Osteocyte (in vitro differentiated cells): ENCODE data around the gene SRGAP3. TPM values are rescaled to one million over a fixed set of nuclear protein-coding genes. Genes with fewer than 3 reads are reported as not detected.

ENCODE experiments used
- DNase-seq: peaks from one replicate; pipeline ENCODE4 v3.0.0; 2021; ENCODE audit warnings: mixed read lengths; ENCODE audit not compliant: unreplicated experiment; ENCODE audit errors: extremely low spot score
- H3K27ac Mint-ChIP-seq: one replicate; pipeline ENCODE4 v1.8.0; 2021; ENCODE audit warnings: mild to moderate bottlenecking, mixed read lengths; ENCODE audit not compliant: unreplicated experiment
- H3K27me3 Mint-ChIP-seq: one replicate; pipeline ENCODE4 v1.8.0; 2021; ENCODE audit warnings: mixed read lengths; ENCODE audit not compliant: unreplicated experiment
- H3K36me3 Mint-ChIP-seq: one replicate; pipeline ENCODE4 v1.8.0; 2021; ENCODE audit warnings: mixed read lengths; ENCODE audit not compliant: unreplicated experiment
- H3K4me1 Mint-ChIP-seq: one replicate; pipeline ENCODE4 v1.8.0; 2021; ENCODE audit warnings: mixed read lengths; ENCODE audit not compliant: unreplicated experiment
- H3K4me3 Mint-ChIP-seq: one replicate; pipeline ENCODE4 v1.8.0; 2021; ENCODE audit warnings: mild to moderate bottlenecking, moderate library complexity, mixed read lengths; ENCODE audit not compliant: unreplicated experiment
- H3K9me3 Mint-ChIP-seq: one replicate; pipeline ENCODE4 v1.8.0; 2021; ENCODE audit warnings: mixed read lengths; ENCODE audit not compliant: unreplicated experiment
- total RNA-seq: library from RNA; stranded (reverse); gene quantifications from 2 replicates; pipeline ENCODE4 v1.2.1, GENCODE V29; 2021
- TF ChIP-seq, protein P1 (sequence below): fragments of 200-600 bp; sonication (generic); IDR thresholded peaks from 2 replicates; pipeline ENCODE4 v1.5.0; 2021; ENCODE audit warnings: antibody characterized with exemption, mild to moderate bottlenecking, moderate library complexity

SRGAP3 gene
- total RNA-seq, 1 donor from 2014 or later: 2.6 TPM

DNA sequence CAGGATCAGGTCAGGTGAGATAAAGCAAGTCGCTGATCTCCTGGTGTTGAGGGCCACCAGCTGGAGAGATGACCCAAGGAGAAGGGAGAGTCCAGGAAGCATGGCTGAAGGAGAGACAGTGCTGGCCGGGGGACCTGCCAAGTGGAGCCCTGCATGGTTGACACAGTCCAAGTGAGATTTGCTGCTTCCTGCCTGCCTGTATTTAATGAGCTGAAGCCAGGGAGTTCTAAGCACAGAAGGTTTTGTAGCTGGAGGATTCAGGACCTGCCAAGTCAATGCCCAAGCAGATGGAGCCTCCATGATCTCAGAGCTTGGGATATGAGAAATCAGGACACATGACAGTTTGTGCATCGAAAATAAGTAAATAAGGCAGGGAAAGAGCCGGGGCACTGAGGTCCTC is 125.6 kb downstream of the SRGAP3 start:
- H3K4me1 Mint-ChIP-seq: no peaks in the 10 kb centered on the region
- H3K36me3 Mint-ChIP-seq: no peaks in the 10 kb centered on the region
- no peaks in the 10 kb centered on the region for H3K9me3 Mint-ChIP-seq
- no peak overlapping the region for H3K27ac Mint-ChIP-seq
- H3K27me3 Mint-ChIP-seq: peaks cover 17% of the 10 kb centered on the region
- DNase-seq: no peak
- TF ChIP-seq, protein P1, sequence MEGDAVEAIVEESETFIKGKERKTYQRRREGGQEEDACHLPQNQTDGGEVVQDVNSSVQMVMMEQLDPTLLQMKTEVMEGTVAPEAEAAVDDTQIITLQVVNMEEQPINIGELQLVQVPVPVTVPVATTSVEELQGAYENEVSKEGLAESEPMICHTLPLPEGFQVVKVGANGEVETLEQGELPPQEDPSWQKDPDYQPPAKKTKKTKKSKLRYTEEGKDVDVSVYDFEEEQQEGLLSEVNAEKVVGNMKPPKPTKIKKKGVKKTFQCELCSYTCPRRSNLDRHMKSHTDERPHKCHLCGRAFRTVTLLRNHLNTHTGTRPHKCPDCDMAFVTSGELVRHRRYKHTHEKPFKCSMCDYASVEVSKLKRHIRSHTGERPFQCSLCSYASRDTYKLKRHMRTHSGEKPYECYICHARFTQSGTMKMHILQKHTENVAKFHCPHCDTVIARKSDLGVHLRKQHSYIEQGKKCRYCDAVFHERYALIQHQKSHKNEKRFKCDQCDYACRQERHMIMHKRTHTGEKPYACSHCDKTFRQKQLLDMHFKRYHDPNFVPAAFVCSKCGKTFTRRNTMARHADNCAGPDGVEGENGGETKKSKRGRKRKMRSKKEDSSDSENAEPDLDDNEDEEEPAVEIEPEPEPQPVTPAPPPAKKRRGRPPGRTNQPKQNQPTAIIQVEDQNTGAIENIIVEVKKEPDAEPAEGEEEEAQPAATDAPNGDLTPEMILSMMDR: no peak
- H3K4me3 Mint-ChIP-seq: no peak overlapping the region

- Mint-ChIP-seq H3K4me3 (no peak overlapping the region), H3K9me3 (no peaks in the 10 kb centered on the region), H3K27ac (no peak overlapping the region), H3K4me1 (no peaks in the 10 kb centered on the region), H3K27me3 (peaks cover 15% of the 10 kb centered on the region), H3K36me3 (no peaks in the 10 kb centered on the region)
- no peak for DNase-seq
- TF ChIP-seq, protein P1: no peak
Observed at GRCh38 chr3:9122732-9123364, 126.6 kb downstream of the SRGAP3 start.

DNA sequence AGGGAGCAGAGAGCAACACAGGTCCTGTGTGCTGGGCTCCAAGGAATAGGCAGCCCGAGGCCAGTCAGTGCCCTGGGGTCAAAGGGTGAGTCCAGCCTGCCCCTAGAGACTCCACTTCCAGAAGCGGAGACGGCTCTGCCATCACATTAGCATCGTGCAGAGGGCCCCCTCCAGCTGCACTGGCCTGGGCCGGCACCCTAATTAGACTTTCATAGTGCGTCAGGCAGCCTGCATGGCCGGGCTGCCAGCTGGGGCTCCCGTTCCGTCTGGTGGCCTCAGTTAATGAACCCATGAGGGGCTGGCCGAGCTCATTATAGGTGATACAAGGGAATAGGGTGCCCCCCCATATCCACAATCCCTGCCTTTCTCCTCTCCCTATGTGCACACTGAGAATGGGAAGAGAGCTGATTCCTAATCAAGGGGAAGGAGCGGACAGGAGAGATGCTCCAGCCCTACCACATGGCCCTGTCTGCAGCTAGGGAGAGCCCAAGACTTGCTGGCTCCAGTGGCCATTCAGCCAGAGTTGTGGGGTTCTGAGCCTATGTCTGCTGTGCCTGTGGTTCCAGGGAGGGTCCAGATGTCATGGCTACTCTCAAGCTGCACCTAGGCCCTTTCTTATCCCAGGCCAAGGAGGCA is 128.0 kb downstream of the SRGAP3 start:
- H3K4me1 Mint-ChIP-seq: no peaks in the 10 kb centered on the region
- H3K27me3 Mint-ChIP-seq: peaks cover 25% of the 10 kb centered on the region
- no peak overlapping the region for H3K4me3 Mint-ChIP-seq
- DNase-seq: no peak
- no peaks in the 10 kb centered on the region for H3K36me3 Mint-ChIP-seq
- TF ChIP-seq, protein P1: no peak
- no peaks in the 10 kb centered on the region for H3K9me3 Mint-ChIP-seq
- H3K27ac Mint-ChIP-seq: no peak overlapping the region

DNA sequence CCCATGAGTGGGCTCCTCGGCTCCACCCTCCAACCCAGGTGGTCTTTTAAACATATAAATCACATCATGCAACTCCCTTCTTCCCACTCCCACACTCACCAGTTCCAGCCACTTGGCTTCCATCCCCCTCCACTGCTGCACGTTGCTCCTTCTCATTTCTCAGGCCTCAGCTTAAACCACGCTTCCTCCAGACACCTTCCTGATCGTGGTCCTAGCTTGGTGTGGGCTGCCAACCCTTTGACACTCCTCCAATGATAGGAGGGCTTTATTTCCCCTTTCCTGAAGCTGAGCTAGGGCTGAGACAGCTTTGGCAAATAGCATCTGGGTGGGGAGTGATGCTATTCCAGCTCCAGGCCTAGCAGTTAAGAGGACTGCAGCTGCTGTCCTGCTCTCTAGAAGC is 130.1 kb downstream of the SRGAP3 start:
- Mint-ChIP-seq H3K4me3 (no peak overlapping the region), H3K27ac (no peak overlapping the region), H3K9me3 (no peaks in the 10 kb centered on the region), H3K4me1 (no peaks in the 10 kb centered on the region), H3K36me3 (no peaks in the 10 kb centered on the region), H3K27me3 (peaks cover 29% of the 10 kb centered on the region)
- TF ChIP-seq, protein P1: no peak
- DNase-seq: no peak

GRCh38 chr3:9118222-9118621 is 131.2 kb downstream of the SRGAP3 start:
- Mint-ChIP-seq H3K9me3 (no peaks in the 10 kb centered on the region), H3K4me3 (no peak overlapping the region), H3K36me3 (no peaks in the 10 kb centered on the region), H3K4me1 (no peaks in the 10 kb centered on the region), H3K27me3 (peaks cover 30% of the 10 kb centered on the region), H3K27ac (no peak overlapping the region)
- DNase-seq: no peak
- TF ChIP-seq, protein P1: no peak
